ENCODE measurements around the gene HOXB7. TPM values are rescaled to one million over a fixed set of nuclear protein-coding genes. Genes with fewer than 3 reads are reported as not detected.

Gene HOXB7
- total RNA-seq, 1 experiment from 2014 or later, result not detected

- peak; percentile 38 for DNase-seq
- TF ChIP-seq CTCF (conservative IDR thresholded peaks at IDR 0.05), result no peak
- H2BK20ac ChIP-seq (ENCODE audit: low read depth, low read length, poor library complexity, severe bottlenecking), result no peak overlapping the region
- H3K79me2 ChIP-seq (ENCODE audit: insufficient read depth, low read length), result no peaks in the 10 kb centered on the region; the same call in 1 of the 2 replicates
- no peak overlapping the region for H3K14ac ChIP-seq (ENCODE audit: insufficient read depth, low read length)
- H2AK5ac ChIP-seq (ENCODE audit: insufficient read length, low read length), result no peak overlapping the region
- no peaks in the 10 kb centered on the region for H3K23me2 ChIP-seq (ENCODE audit: insufficient read length, low read depth, low read length, poor library complexity, severe bottlenecking)
- H3K4me1 ChIP-seq (ENCODE audit: insufficient read depth, low read length), result no peaks in the 10 kb centered on the region; the same call in none of the 2 replicates
- no peak overlapping the region for H2BK15ac ChIP-seq (ENCODE audit: low read depth, low read length)
- no peak overlapping the region for H3K56ac ChIP-seq (ENCODE audit: insufficient read length, low read depth, low read length)
- no peak overlapping the region for H2BK5ac ChIP-seq (ENCODE audit: insufficient read length, low read length)
- H3K9me3 Mint-ChIP-seq, result peaks cover 4 to 17% of the 10 kb centered on the region in 2 experiments
- peaks cover 99% of the 10 kb centered on the region for H3K27me3 ChIP-seq (ENCODE audit: insufficient read depth, low read length)
- no peaks in the 10 kb centered on the region for H4K20me1 ChIP-seq (ENCODE audit: control insufficient read depth, insufficient read depth, insufficient read length)
- no peaks in the 10 kb centered on the region for H3K79me1 ChIP-seq (ENCODE audit: insufficient read depth, low read depth, low read length, poor library complexity, severe bottlenecking)
- no peak overlapping the region for H2BK120ac ChIP-seq (ENCODE audit: low read depth, low read length, poor library complexity, severe bottlenecking)
- no peak overlapping the region for H3K27ac ChIP-seq (ENCODE audit: insufficient read length, low read depth, low read length)
- H3K27ac Mint-ChIP-seq, result no peak overlapping the region; a peak in 1 of 7 replicates
- no peak overlapping the region for H3K4me2 ChIP-seq (ENCODE audit: insufficient read depth, insufficient read length, low read length)
- no peak overlapping the region for H2AFZ ChIP-seq (ENCODE audit: low read length)
- no peak overlapping the region for H3K4ac ChIP-seq (ENCODE audit: low read depth, low read length)
- H2BK12ac ChIP-seq (ENCODE audit: insufficient read length, low read depth, low read length), result no peak overlapping the region
- no peak overlapping the region for H3K23ac ChIP-seq (ENCODE audit: insufficient read length, low read depth, low read length)
- H3K27me3 Mint-ChIP-seq (ENCODE audit: low read depth), result peaks cover 100% of the 10 kb centered on the region
- peaks cover 3 to 9% of the 10 kb centered on the region in 2 experiments; a peak in 3 of 4 replicates for H3K4me1 Mint-ChIP-seq
- no peaks in the 10 kb centered on the region for H3K9me3 ChIP-seq (ENCODE audit: control insufficient read depth, low read depth, low read length)
- H3K4me3 Mint-ChIP-seq, result no peak overlapping the region
- H3T11ph ChIP-seq (ENCODE audit: low read length), result no peak overlapping the region
- no peak overlapping the region for H3K9ac ChIP-seq (ENCODE audit: extremely low read depth, insufficient read length, low read length)
- H4K8ac ChIP-seq (replicated peaks; ENCODE audit: insufficient read length, low read depth, low read length), result no peak overlapping the region
- WGBS (ENCODE audit: extremely low coverage, insufficient read length, low lambda C conversion rate), result no CpG with 5 or more reads among the region's 15 CpGs
- H3K36me3 Mint-ChIP-seq (ENCODE audit: insufficient read depth in 1 of 3, low read depth in 3 of 3), result peaks cover 0 to 1% (median 0%) of the 10 kb centered on the region in 3 experiments; a peak in 2 of 7 replicates
- H4K5ac ChIP-seq (ENCODE audit: insufficient read length, low read depth, low read length), result no peak overlapping the region
- no peak overlapping the region for H3K18ac ChIP-seq (ENCODE audit: insufficient read length, low read depth, low read length)
- H4K91ac ChIP-seq (ENCODE audit: insufficient read length, low read depth, low read length), result no peak overlapping the region
Observed at GRCh38 chr17:48630925-48631692, 20.3 kb upstream of the HOXB7 start.

All from H9 (cell line).